ENCODE measurements around the gene GALNT2.

Gene GALNT2

DNA sequence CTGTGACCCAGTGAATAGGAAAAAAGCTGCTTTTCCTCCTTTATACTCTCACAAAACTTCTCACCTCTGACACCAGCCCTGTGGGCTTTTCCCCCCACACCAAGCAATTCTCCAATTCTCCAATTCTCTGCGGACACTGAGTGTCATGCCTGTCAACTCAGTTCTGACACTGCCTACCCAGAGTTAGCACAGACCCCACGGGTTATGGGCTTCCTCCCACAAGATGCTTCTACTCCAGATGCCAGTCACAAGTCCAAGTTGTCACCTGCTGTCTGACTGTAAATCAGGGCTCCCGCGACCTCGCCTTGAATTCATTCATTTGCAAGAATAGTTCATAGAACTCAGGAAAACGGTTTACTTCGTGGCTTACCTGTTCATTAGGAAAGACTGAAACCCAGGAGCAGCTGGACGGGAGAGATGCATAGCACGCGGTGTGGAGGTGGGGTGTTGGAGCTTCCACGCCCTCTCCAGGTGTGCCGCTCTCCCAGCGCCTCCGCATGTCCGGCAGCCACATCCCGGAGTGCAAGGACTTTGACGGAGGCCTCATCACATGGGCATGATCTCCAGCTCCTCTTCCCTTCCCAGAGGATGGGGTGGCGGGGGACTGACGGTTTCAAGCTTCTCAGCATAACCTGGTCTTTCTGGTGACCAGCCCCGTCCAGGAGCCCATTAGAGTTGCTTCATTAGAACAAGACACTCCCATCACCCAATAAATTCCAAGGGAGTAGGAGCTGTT is 204.4 kb downstream of the GALNT2 start:
- Histone ChIP-seq H3K27me3 (ENCODE audit: control insufficient read depth, insufficient read depth, low read length) (no peaks in the 10 kb centered on the region), H3K4me1 (ENCODE audit: control insufficient read depth, insufficient read depth, low read length) (peaks cover 8% of the 10 kb centered on the region), H3K36me3 (ENCODE audit: insufficient read depth, low read length) (peaks cover 47% of the 10 kb centered on the region), H3K4me3 (ENCODE audit: low read length) (no peak overlapping the region), H3K4me2 (ENCODE audit: low read length) (no peak overlapping the region), H3K9ac (ENCODE audit: low read depth, low read length) (no peak overlapping the region), H3K9me3 (replicated peaks; ENCODE audit: low read length) (no peaks in the 10 kb centered on the region)

DNA sequence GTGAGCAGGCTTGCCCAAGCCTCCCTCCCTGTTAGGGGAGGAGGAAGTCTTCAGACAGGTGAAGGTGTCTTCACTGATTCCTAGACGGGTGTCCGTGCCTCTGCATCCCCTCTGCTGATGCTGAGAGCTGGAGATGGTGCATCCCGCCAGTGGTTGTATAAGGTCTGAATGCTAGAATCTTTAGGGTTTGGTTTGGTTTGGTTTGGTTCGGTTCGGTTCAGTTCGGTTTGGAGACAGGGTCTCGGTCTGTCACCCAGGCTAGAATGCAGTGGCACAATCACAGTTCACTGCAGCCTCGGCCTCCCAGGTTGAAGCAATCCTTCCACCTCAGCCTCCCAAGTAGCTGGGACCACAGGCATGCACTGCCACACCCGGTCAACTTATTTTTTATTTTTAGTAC is 205.5 kb downstream of the GALNT2 start:
- Histone ChIP-seq H3K9me3 (replicated peaks; ENCODE audit: low read length) (no peaks in the 10 kb centered on the region), H3K4me2 (ENCODE audit: low read length) (no peak overlapping the region), H3K4me1 (ENCODE audit: control insufficient read depth, insufficient read depth, low read length) (peaks cover 8% of the 10 kb centered on the region), H3K27me3 (ENCODE audit: control insufficient read depth, insufficient read depth, low read length) (no peaks in the 10 kb centered on the region), H3K9ac (ENCODE audit: low read depth, low read length) (no peak overlapping the region), H3K4me3 (ENCODE audit: low read length) (no peak overlapping the region), H3K36me3 (ENCODE audit: insufficient read depth, low read length) (peaks cover 47% of the 10 kb centered on the region)

DNA sequence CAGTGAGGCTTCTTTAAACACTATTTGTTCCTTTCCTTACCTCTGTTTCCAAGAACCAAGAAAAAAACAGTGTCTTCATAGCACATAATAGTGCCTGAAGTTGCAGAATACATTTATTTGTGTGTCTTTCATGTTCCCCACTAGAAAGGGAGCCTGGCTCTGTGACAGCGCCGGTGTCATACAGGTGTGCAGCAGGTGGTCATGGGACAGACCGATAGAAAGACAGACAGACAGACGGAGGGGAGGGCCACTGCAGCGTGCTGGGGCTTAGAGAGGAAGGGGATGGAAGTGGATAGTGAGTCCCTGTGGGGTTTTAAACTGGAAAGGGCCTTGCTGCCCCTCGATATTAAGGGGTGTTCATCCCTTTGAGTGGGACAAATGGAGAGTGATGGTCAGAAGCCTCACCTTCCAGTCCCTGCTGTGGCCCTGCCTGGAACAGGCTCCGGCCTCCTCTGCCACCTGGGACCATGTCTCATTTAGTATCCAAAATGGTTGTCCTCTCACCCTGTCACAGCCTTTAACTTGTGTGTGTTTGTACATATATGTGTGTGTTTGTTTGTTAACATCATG is 206.2 kb downstream of the GALNT2 start:
- no peaks in the 10 kb centered on the region for H3K27me3 ChIP-seq (ENCODE audit: control insufficient read depth, insufficient read depth, low read length)
- H3K4me2 ChIP-seq (ENCODE audit: low read length) = no peak overlapping the region
- H3K9me3 ChIP-seq (replicated peaks; ENCODE audit: low read length) = no peaks in the 10 kb centered on the region
- H3K36me3 ChIP-seq (ENCODE audit: insufficient read depth, low read length) = peaks cover 48% of the 10 kb centered on the region
- peaks cover 8% of the 10 kb centered on the region for H3K4me1 ChIP-seq (ENCODE audit: control insufficient read depth, insufficient read depth, low read length)
- H3K9ac ChIP-seq (ENCODE audit: low read depth, low read length) = no peak overlapping the region
- no peak overlapping the region for H3K4me3 ChIP-seq (ENCODE audit: low read length)

DNA sequence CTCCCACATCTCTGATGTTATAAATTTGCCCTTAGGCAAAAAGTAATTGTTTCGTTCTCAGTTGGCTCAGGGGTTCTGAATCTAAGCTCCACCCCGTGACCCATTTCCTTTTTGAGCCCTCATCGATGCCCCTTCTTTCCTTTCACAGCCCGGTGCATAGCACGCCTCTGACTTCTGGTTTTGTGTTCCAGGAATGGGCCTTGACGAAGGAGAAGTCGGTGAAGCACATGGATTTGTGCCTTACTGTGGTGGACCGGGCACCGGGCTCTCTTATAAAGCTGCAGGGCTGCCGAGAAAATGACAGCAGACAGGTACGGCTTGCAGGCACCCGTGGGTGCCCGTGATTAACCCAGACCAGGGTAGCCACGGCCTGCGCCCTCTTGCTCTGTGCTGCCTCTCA is 207.2 kb downstream of the GALNT2 start:
- H3K9ac ChIP-seq (ENCODE audit: low read depth, low read length) = no peak overlapping the region
- H3K9me3 ChIP-seq (replicated peaks; ENCODE audit: low read length) = no peaks in the 10 kb centered on the region
- H3K36me3 ChIP-seq (ENCODE audit: insufficient read depth, low read length) = peaks cover 52% of the 10 kb centered on the region
- no peak overlapping the region for H3K4me2 ChIP-seq (ENCODE audit: low read length)
- H3K4me3 ChIP-seq (ENCODE audit: low read length) = no peak overlapping the region
- peaks cover 5% of the 10 kb centered on the region for H3K4me1 ChIP-seq (ENCODE audit: control insufficient read depth, insufficient read depth, low read length)
- no peaks in the 10 kb centered on the region for H3K27me3 ChIP-seq (ENCODE audit: control insufficient read depth, insufficient read depth, low read length)

DNA sequence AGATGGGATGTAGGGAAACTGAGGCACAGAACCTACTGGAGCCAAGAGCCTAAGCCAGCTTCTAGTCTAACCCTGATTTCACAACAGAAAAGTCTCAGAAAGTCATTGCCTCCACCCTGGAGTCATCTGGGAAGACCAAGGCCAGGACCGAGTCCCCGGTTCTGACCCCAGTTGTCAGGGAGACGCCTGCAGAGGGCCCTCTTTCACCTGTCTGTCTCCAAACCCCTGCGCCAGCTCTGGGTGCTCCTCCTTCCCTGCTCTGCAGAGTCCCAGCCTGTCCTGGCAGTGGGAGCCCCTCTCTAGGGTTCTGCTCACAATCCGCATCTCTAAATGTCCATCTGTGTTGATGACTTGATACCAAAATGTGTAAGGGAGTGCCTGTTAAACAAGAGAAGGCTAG is 209.4 kb downstream of the GALNT2 start:
- no peaks in the 10 kb centered on the region for H3K9me3 ChIP-seq (replicated peaks; ENCODE audit: low read length)
- H3K36me3 ChIP-seq (ENCODE audit: insufficient read depth, low read length) = peaks cover 64% of the 10 kb centered on the region

DNA sequence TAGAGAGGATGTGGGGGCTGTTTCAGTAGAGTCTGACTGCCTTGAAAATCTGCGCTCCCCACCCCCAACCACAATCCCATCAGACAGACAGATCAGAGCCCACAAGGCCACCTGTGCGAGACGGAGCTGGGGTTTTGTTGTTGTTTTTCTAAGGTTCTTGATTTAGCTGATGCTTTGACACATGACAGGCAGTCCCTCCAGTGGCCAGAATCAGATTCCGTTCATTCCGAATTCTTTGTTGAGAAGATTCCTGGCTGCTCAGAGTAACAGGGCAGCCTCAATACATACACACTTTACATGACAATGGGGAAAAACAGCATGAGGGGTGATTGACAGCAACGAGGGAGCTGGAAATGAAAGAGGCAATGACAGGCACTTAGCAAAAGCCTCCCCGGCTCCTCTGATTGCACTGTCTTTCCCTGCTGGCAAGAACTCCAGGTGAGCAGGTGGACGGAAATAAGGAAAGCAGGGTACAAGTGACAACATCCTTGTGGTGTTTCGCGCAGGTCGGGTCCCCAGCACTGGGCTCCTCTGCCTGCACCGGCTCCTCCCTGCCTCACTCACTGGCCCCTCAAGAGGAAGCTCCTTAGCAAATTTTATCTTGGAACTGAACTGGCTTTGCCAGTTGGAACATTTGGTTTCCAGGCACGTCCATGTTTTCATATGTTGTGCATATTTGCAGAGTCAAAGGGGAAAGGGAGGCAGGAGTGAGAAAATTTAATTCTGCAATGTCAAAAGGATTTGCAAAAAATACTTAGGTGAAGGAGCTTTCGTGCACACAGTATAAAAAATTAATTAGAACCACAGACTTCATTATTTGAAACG is 210.4 kb downstream of the GALNT2 start:
- no peak overlapping the region for H3K4me2 ChIP-seq (ENCODE audit: low read length)
- H3K9me3 ChIP-seq (replicated peaks; ENCODE audit: low read length) = no peaks in the 10 kb centered on the region
- no peak overlapping the region for H3K9ac ChIP-seq (ENCODE audit: low read depth, low read length)
- H3K4me1 ChIP-seq (ENCODE audit: control insufficient read depth, insufficient read depth, low read length) = no peaks in the 10 kb centered on the region
- no peak overlapping the region for H3K4me3 ChIP-seq (ENCODE audit: low read length)
- no peaks in the 10 kb centered on the region for H3K27me3 ChIP-seq (ENCODE audit: control insufficient read depth, insufficient read depth, low read length)
- H3K36me3 ChIP-seq (ENCODE audit: insufficient read depth, low read length) = peaks cover 60% of the 10 kb centered on the region

More for the DNA sequence above, 209.4 kb downstream of the GALNT2 start:
- Histone ChIP-seq H3K4me2 (ENCODE audit: low read length) (no peak overlapping the region), H3K27me3 (ENCODE audit: control insufficient read depth, insufficient read depth, low read length) (no peaks in the 10 kb centered on the region), H3K4me1 (ENCODE audit: control insufficient read depth, insufficient read depth, low read length) (no peaks in the 10 kb centered on the region), H3K4me3 (ENCODE audit: low read length) (no peak overlapping the region), H3K9ac (ENCODE audit: low read depth, low read length) (no peak overlapping the region)

DNA sequence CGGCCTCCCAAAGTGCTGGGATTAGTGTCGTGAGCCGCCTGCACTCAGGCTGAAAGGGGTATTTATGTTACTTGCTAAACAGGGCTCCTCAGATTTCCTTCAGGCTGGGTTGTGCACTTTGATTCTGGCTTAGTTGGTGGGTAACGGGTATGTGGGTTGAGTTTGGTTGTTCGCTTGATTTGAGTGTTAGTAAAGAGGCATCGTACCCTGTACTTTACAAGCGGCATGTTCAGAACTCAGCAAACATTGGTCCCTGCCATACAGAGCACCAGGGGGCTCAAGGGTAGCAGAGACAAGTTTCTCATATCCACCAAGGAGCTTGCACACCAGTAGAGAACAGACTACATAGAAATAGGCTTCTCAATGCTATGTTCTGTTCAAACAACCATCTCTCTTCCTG is 211.3 kb downstream of the GALNT2 start:
- Histone ChIP-seq H3K27me3 (ENCODE audit: control insufficient read depth, insufficient read depth, low read length) (no peaks in the 10 kb centered on the region), H3K4me1 (ENCODE audit: control insufficient read depth, insufficient read depth, low read length) (no peaks in the 10 kb centered on the region), H3K4me2 (ENCODE audit: low read length) (no peak overlapping the region), H3K4me3 (ENCODE audit: low read length) (no peak overlapping the region), H3K9me3 (replicated peaks; ENCODE audit: low read length) (no peaks in the 10 kb centered on the region), H3K9ac (ENCODE audit: low read depth, low read length) (no peak overlapping the region), H3K36me3 (ENCODE audit: insufficient read depth, low read length) (peaks cover 60% of the 10 kb centered on the region)

DNA sequence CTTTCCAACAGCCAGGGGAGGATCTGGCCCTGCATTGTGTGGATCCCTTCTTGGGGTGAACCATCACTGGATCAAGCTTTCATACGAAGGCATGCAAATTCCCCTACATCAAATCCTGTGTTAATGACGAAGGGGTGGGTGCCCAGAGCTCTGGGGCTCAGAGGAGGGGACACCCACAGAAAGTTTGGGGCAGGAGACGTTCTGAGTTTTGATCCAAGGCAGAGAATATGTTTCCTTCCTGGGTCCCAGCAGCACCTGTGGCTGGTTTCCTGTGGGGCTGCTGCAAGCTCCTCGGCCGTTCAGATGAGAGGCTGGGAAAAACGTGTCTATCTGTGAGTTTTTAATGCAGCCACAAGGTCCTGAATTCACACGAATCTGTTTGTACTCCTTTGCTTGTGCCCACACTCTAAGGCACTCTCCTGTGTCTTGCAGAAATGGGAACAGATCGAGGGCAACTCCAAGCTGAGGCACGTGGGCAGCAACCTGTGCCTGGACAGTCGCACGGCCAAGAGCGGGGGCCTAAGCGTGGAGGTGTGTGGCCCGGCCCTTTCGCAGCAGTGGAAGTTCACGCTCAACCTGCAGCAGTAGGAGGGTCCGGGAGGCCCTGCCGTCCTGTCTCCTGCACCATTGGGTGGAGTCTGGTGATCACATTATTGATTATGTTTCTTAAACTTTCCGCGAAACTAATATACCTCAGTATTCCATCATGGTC is 212.0 kb downstream of the GALNT2 start:
- H3K27me3 ChIP-seq (ENCODE audit: control insufficient read depth, insufficient read depth, low read length) = no peaks in the 10 kb centered on the region
- H3K36me3 ChIP-seq (ENCODE audit: insufficient read depth, low read length) = peaks cover 60% of the 10 kb centered on the region
- no peak overlapping the region for H3K9ac ChIP-seq (ENCODE audit: low read depth, low read length)
- H3K4me1 ChIP-seq (ENCODE audit: control insufficient read depth, insufficient read depth, low read length) = no peaks in the 10 kb centered on the region
- no peak overlapping the region for H3K4me2 ChIP-seq (ENCODE audit: low read length)
- H3K9me3 ChIP-seq (replicated peaks; ENCODE audit: low read length) = no peaks in the 10 kb centered on the region
- no peak overlapping the region for H3K4me3 ChIP-seq (ENCODE audit: low read length)

DNA sequence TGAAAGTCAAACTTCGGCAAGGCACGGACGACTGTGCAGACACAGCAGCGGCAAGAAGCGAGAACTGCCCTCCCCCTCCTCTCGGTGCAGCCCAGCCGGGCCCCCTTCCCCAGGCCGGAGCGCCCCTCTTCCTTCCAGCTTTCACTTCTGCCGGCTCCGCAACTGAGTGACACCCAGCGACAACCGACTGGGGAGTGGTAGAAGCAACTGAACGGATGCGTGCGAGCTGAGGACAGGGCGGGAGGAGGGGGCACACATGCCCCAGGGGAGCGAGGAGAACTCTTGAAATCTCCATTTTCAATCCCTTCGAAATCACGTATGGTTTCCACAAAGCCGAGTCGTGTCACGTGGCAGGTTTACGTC is 212.5 kb downstream of the GALNT2 start:
- H3K27me3 ChIP-seq (ENCODE audit: control insufficient read depth, insufficient read depth, low read length) = no peaks in the 10 kb centered on the region
- H3K9ac ChIP-seq (ENCODE audit: low read depth, low read length) = no peak overlapping the region
- H3K4me3 ChIP-seq (ENCODE audit: low read length) = no peak overlapping the region
- peaks cover 55% of the 10 kb centered on the region for H3K36me3 ChIP-seq (ENCODE audit: insufficient read depth, low read length)
- no peak overlapping the region for H3K4me2 ChIP-seq (ENCODE audit: low read length)
- no peaks in the 10 kb centered on the region for H3K4me1 ChIP-seq (ENCODE audit: control insufficient read depth, insufficient read depth, low read length)
- H3K9me3 ChIP-seq (replicated peaks; ENCODE audit: low read length) = no peaks in the 10 kb centered on the region

DNA sequence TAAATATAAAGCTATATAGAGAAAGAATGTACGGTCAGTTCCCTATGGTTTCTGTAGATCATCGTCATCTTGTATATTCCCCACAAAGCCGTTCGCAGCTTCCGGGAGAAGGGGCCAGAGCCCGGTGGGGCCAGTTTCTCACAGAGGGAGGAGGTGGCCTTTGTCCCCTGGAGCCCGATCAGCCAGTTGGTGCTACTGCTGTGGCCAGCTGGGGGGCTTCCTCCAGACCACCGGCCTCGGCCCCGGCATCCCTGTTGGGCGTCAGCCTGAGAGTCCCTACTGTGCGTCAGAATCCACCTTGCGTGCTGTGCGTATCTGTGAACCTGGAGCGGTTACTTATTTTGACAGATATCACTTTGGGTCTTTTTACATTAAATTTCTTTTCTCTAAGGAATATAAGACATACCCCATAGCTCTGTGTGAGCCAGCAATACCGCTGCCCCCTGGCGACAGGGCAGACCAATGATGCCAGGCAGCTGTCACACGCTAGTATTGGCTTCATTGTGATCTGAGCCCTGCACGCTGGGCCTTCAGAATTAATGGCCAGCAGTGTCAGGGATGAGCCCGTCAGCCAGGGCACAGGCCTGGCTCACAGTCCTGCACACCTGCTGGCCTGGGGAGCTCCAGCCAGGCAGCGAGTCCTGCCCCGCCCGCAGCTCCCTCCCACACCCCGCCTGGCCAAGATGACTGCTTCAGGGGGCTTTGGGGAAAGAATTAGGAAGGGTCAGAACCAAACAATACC is 213.2 kb downstream of the GALNT2 start:
- Histone ChIP-seq H3K4me1 (ENCODE audit: control insufficient read depth, insufficient read depth, low read length) (no peaks in the 10 kb centered on the region), H3K9me3 (replicated peaks; ENCODE audit: low read length) (no peaks in the 10 kb centered on the region), H3K27me3 (ENCODE audit: control insufficient read depth, insufficient read depth, low read length) (no peaks in the 10 kb centered on the region), H3K4me3 (ENCODE audit: low read length) (no peak overlapping the region), H3K36me3 (ENCODE audit: insufficient read depth, low read length) (peaks cover 48% of the 10 kb centered on the region), H3K4me2 (ENCODE audit: low read length) (no peak overlapping the region), H3K9ac (ENCODE audit: low read depth, low read length) (no peak overlapping the region)

Data from skeletal muscle satellite cell (primary cell).